ENCODE measurements around the gene TNFAIP3.

GRCh38 chr6:137863091-137863797 is 3.8 kb upstream of the TNFAIP3 start:
- no peak for TF ChIP-seq CTCF (IDR thresholded peaks at IDR 0.05; ENCODE audit: low read depth, low read length)
- no peak for TF ChIP-seq EZH2phosphoT487 (IDR thresholded peaks at IDR 0.05; ENCODE audit: low read depth)
